ENCODE data around the gene TUBB2A.
"Not testable (repeated sequence)": the region's sequence is repeated elsewhere in the genome, so short reads cannot be mapped to it uniquely, and the experiment has no call there.

The TUBB2A gene

GRCh38 chr6:3193102-3193849 lies 35.9 kb upstream of the TUBB2A start:
- no peak for TF ChIP-seq CTCF (conservative IDR thresholded peaks at IDR 0.05; ENCODE audit: low read depth, low read length)
- Histone ChIP-seq H3K4me1 (ENCODE audit: low read depth, poor library complexity, severe bottlenecking) (no peaks in the 10 kb centered on the region), H3K36me3 (ENCODE audit: insufficient read depth) (no peaks in the 10 kb centered on the region), H3K27me3 (ENCODE audit: insufficient read depth, low read depth) (no peaks in the 10 kb centered on the region; the same call in 1 of the 2 replicates), H3K27ac (no peak overlapping the region), H3K4me3 (IDR thresholded peaks at IDR 0.05; ENCODE audit: insufficient read depth, low read depth, low read length) (no peak overlapping the region), H2AFZ (ENCODE audit: low read depth) (no peak overlapping the region), H3K4me2 (no peak overlapping the region), H3K79me2 (ENCODE audit: insufficient read depth, low read depth) (no peaks in the 10 kb centered on the region), H3K9ac (no peak overlapping the region), H4K20me1 (ENCODE audit: insufficient read depth) (no peaks in the 10 kb centered on the region)

GRCh38 chr6:3190779-3191178 lies 33.4 kb upstream of the TUBB2A start:
- H2AFZ ChIP-seq (ENCODE audit: low read depth): no peak overlapping the region
- H3K27me3 ChIP-seq (ENCODE audit: insufficient read depth, low read depth): no peaks in the 10 kb centered on the region; the same call in 1 of the 2 replicates
- H3K4me3 ChIP-seq (IDR thresholded peaks at IDR 0.05; ENCODE audit: insufficient read depth, low read depth, low read length): no peak overlapping the region
- no peak overlapping the region for H3K9ac ChIP-seq
- no peak overlapping the region for H3K4me2 ChIP-seq
- H3K27ac ChIP-seq: no peak overlapping the region
- no peaks in the 10 kb centered on the region for H3K79me2 ChIP-seq (ENCODE audit: insufficient read depth, low read depth)
- H3K36me3 ChIP-seq (ENCODE audit: insufficient read depth): no peaks in the 10 kb centered on the region
- TF ChIP-seq CTCF (conservative IDR thresholded peaks at IDR 0.05; ENCODE audit: low read depth, low read length): no peak
- H3K4me1 ChIP-seq (ENCODE audit: low read depth, poor library complexity, severe bottlenecking): no peaks in the 10 kb centered on the region
- H4K20me1 ChIP-seq (ENCODE audit: insufficient read depth): no peaks in the 10 kb centered on the region

- H4K20me1 ChIP-seq (ENCODE audit: insufficient read depth): no peaks in the 10 kb centered on the region
- H2AFZ ChIP-seq (ENCODE audit: low read depth): no peak overlapping the region
- no peak overlapping the region for H3K4me3 ChIP-seq (IDR thresholded peaks at IDR 0.05; ENCODE audit: insufficient read depth, low read depth, low read length)
- H3K79me2 ChIP-seq (ENCODE audit: insufficient read depth, low read depth): no peaks in the 10 kb centered on the region
- no peaks in the 10 kb centered on the region for H3K36me3 ChIP-seq (ENCODE audit: insufficient read depth)
- H3K9ac ChIP-seq: no peak overlapping the region
- no peak for TF ChIP-seq CTCF (conservative IDR thresholded peaks at IDR 0.05; ENCODE audit: low read depth, low read length)
- H3K4me2 ChIP-seq: no peak overlapping the region
- no peak overlapping the region for H3K27ac ChIP-seq
- no peaks in the 10 kb centered on the region for H3K4me1 ChIP-seq (ENCODE audit: low read depth, poor library complexity, severe bottlenecking)
- no peaks in the 10 kb centered on the region; the same call in 1 of the 2 replicates for H3K27me3 ChIP-seq (ENCODE audit: insufficient read depth, low read depth)
Measured at GRCh38 chr6:3190056-3190455, 32.7 kb upstream of the TUBB2A start.

- H3K36me3 ChIP-seq (ENCODE audit: insufficient read depth); H3K9ac ChIP-seq; H2AFZ ChIP-seq (ENCODE audit: low read depth); H3K27me3 ChIP-seq (ENCODE audit: insufficient read depth, low read depth); H3K79me2 ChIP-seq (ENCODE audit: insufficient read depth, low read depth); H3K4me3 ChIP-seq (IDR thresholded peaks at IDR 0.05; ENCODE audit: insufficient read depth, low read depth, low read length); H4K20me1 ChIP-seq (ENCODE audit: insufficient read depth); H3K27ac ChIP-seq; H3K4me1 ChIP-seq (ENCODE audit: low read depth, poor library complexity, severe bottlenecking); H3K4me2 ChIP-seq: not testable (repeated sequence)
Measured at GRCh38 chr6:3189192-3189591, 31.8 kb upstream of the TUBB2A start.

- H3K9ac ChIP-seq: no peak overlapping the region
- no peaks in the 10 kb centered on the region for H3K36me3 ChIP-seq (ENCODE audit: insufficient read depth)
- no peak overlapping the region for H3K4me3 ChIP-seq (IDR thresholded peaks at IDR 0.05; ENCODE audit: insufficient read depth, low read depth, low read length)
- H2AFZ ChIP-seq (ENCODE audit: low read depth): no peak overlapping the region
- no peaks in the 10 kb centered on the region for H3K4me1 ChIP-seq (ENCODE audit: low read depth, poor library complexity, severe bottlenecking)
- no peak for TF ChIP-seq CTCF (conservative IDR thresholded peaks at IDR 0.05; ENCODE audit: low read depth, low read length)
- H3K4me2 ChIP-seq: no peak overlapping the region
- no peaks in the 10 kb centered on the region for H3K79me2 ChIP-seq (ENCODE audit: insufficient read depth, low read depth)
- no peaks in the 10 kb centered on the region; the same call in 1 of the 2 replicates for H3K27me3 ChIP-seq (ENCODE audit: insufficient read depth, low read depth)
- no peaks in the 10 kb centered on the region for H4K20me1 ChIP-seq (ENCODE audit: insufficient read depth)
- no peak overlapping the region for H3K27ac ChIP-seq
Measured at GRCh38 chr6:3188262-3188661, 30.9 kb upstream of the TUBB2A start.
